Measurements from ENCODE around the gene STXBP6. TPM values are rescaled to one million over a fixed set of nuclear protein-coding genes. Genes with fewer than 3 reads are reported as not detected.

The STXBP6 gene
- total RNA-seq, 1 experiment from 2014 or later: 0.27 TPM

GRCh38 chr14:25014440-25014839, 35.5 kb downstream of the STXBP6 start:
- H3K9me3 ChIP-seq (ENCODE audit: control insufficient read depth in 1 of 2, insufficient read depth in 1 of 2, low read depth in 1 of 2, low read length in 2 of 2): no peaks in the 10 kb centered on the region; a peak in 2 of 4 replicates
- H3K9ac ChIP-seq (ENCODE audit: low read length): no peak overlapping the region
- ChIA-PET RAD21 (ENCODE audit: low non-redundant PET in 1 of 2, low total read pairs in 2 of 2, uncharacterized antibody in 2 of 2, unreplicated experiment in 2 of 2) (no interaction called here), CTCF (no interaction called here), POLR2A (no interaction called here)
- BruUV-seq (replicated peaks): no TSS peak
- no peaks in the 10 kb centered on the region for H3K9me2 ChIP-seq (ENCODE audit: insufficient read depth)
- H3K4me2 ChIP-seq (ENCODE audit: low read length): no peak overlapping the region
- no peaks in the 10 kb centered on the region for H3K27me3 ChIP-seq (ENCODE audit: insufficient read depth, low read length)
- no peaks in the 10 kb centered on the region for H3K4me1 ChIP-seq (ENCODE audit: control insufficient read depth in 1 of 2, insufficient read depth in 2 of 2, low read length in 2 of 2)
- ATAC-seq (no peak), DNase-seq (ENCODE audit: low read depth, low spot score) (no peak)
- TF ChIP-seq RAD21 (IDR thresholded peaks at IDR 0.05; ENCODE audit: low read depth) (no peak), YY1 (IDR thresholded peaks at IDR 0.05; ENCODE audit: extremely low read depth, insufficient replicate concordance, low read depth, low read length) (no peak), TCF7L2 (IDR thresholded peaks at IDR 0.05; ENCODE audit: borderline replicate concordance, extremely low read depth, insufficient read depth, insufficient read length) (no peak), CEBPB (IDR thresholded peaks at IDR 0.05; ENCODE audit: low read depth) (no peak), EZH2 (IDR thresholded peaks at IDR 0.05) (no peak), ZFX (IDR thresholded peaks at IDR 0.05) (no peak)
- H3K4me3 ChIP-seq (replicated peaks in 1 of 2; ENCODE audit: low read depth in 1 of 2, low read length in 2 of 2): no peak overlapping the region
- H4K20me1 ChIP-seq (ENCODE audit: insufficient read depth): no peaks in the 10 kb centered on the region
- no peak overlapping the region for H3K27ac ChIP-seq (ENCODE audit: low read depth, low read length)
- H3K79me2 ChIP-seq (ENCODE audit: insufficient read depth, low read length): no peaks in the 10 kb centered on the region
- no peak overlapping the region for H2AFZ ChIP-seq (ENCODE audit: low read depth, low read length, poor library complexity, severe bottlenecking)
- intact Hi-C loops (cut with micrococcal nuclease): no loop called here
- no peaks in the 10 kb centered on the region for H3K36me3 ChIP-seq (ENCODE audit: control insufficient read depth in 1 of 2, insufficient read depth in 2 of 2, low read length in 2 of 2)

GRCh38 chr14:25011095-25011494, 38.9 kb downstream of the STXBP6 start:
- DNase-seq (ENCODE audit: low read depth, low spot score): no peak
- BruUV-seq (replicated peaks): no TSS peak
- H3K9me2 ChIP-seq (ENCODE audit: insufficient read depth): no peaks in the 10 kb centered on the region
- H2AFZ ChIP-seq (ENCODE audit: low read depth, low read length, poor library complexity, severe bottlenecking): no peak overlapping the region
- no peaks in the 10 kb centered on the region for H3K27me3 ChIP-seq (ENCODE audit: insufficient read depth, low read length)
- ATAC-seq: no peak
- TF ChIP-seq SRF (IDR thresholded peaks at IDR 0.05; ENCODE audit: low read depth) (no peak), RAD21 (IDR thresholded peaks at IDR 0.05; ENCODE audit: low read depth) (no peak), ZFX (IDR thresholded peaks at IDR 0.05) (no peak), CBX3 (IDR thresholded peaks at IDR 0.05; ENCODE audit: low read depth) (no peak), FOSL1 (IDR thresholded peaks at IDR 0.05; ENCODE audit: low read depth) (no peak), EGR1 (IDR thresholded peaks at IDR 0.05; ENCODE audit: low read depth) (no peak), CTCF (IDR thresholded peaks at IDR 0.05 in 2 of 3, conservative IDR thresholded peaks at IDR 0.05 in 1 of 3; ENCODE audit: borderline replicate concordance in 1 of 3, insufficient read depth in 1 of 3, low read depth in 2 of 3, low read length in 2 of 3) (no peak), ATF3 (IDR thresholded peaks at IDR 0.05) (no peak), REST (IDR thresholded peaks at IDR 0.05; ENCODE audit: low read depth) (no peak), SP1 (IDR thresholded peaks at IDR 0.05; ENCODE audit: low read depth) (no peak), CEBPB (IDR thresholded peaks at IDR 0.05; ENCODE audit: low read depth) (no peak), SIN3A (IDR thresholded peaks at IDR 0.05; ENCODE audit: low read depth) (no peak), ZNF274 (IDR thresholded peaks at IDR 0.05; ENCODE audit: low read depth, low read length) (no peak)
- ChIA-PET CTCF (no interaction called here), RAD21 (ENCODE audit: low non-redundant PET in 1 of 2, low total read pairs in 2 of 2, uncharacterized antibody in 2 of 2, unreplicated experiment in 2 of 2) (no interaction called here), POLR2A (no interaction called here)
- H3K27ac ChIP-seq (ENCODE audit: low read depth, low read length): no peak overlapping the region
- H3K36me3 ChIP-seq (ENCODE audit: control insufficient read depth in 1 of 2, insufficient read depth in 2 of 2, low read length in 2 of 2): no peaks in the 10 kb centered on the region
- intact Hi-C loops (cut with micrococcal nuclease): no loop called here
- H3K9me3 ChIP-seq (ENCODE audit: control insufficient read depth in 1 of 2, insufficient read depth in 1 of 2, low read depth in 1 of 2, low read length in 2 of 2): peaks cover 0 to 12% of the 10 kb centered on the region in 2 experiments; a peak in 2 of 4 replicates
- no peak overlapping the region for H3K9ac ChIP-seq (ENCODE audit: low read length)
- no peak overlapping the region for H3K4me2 ChIP-seq (ENCODE audit: low read length)
- no peaks in the 10 kb centered on the region for H3K79me2 ChIP-seq (ENCODE audit: insufficient read depth, low read length)
- H3K4me1 ChIP-seq (ENCODE audit: control insufficient read depth in 1 of 2, insufficient read depth in 2 of 2, low read length in 2 of 2): no peaks in the 10 kb centered on the region; a peak in 1 of 4 replicates
- no peaks in the 10 kb centered on the region for H4K20me1 ChIP-seq (ENCODE audit: insufficient read depth)
- no peak overlapping the region for H3K4me3 ChIP-seq (replicated peaks in 1 of 2; ENCODE audit: low read depth in 1 of 2, low read length in 2 of 2)

Measured in HCT116 (cell line).